ENCODE data around the gene TLX2. TPM values are rescaled to one million over a fixed set of nuclear protein-coding genes. Genes with fewer than 3 reads are reported as not detected.

Gene TLX2
- total and polyA plus RNA-seq, 2 of the 8 experiments (the other 6 are each of a cell fraction or from before 2014, with no cell fraction given), result 0.06 to 0.17 TPM

DNA sequence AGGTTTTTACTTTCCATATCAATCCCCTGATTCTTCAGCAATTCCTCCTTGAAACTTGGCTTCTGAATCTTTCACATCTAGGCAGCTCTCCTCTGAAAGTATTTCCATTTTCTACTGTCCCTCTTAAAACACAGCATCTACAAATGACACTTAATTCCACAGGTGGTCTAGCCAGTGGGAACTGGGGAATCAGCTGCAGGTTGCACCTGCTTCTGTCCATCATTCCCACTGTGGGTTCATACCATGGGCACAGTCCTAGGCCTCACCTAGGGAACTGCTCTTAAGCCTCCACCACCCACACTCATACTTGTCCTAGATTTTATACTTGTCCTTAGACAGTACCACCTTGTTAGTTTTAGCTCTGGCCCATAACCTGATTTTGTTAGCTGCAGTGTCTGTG is 37.3 kb downstream of the TLX2 start (continued):
- no peak for TF ChIP-seq TAF1 (IDR thresholded peaks at IDR 0.05; ENCODE audit: low read depth, low read length)
- no peak for TF ChIP-seq RFX5 (IDR thresholded peaks at IDR 0.05; ENCODE audit: borderline replicate concordance, low read depth, low read length)
- no peak for TF ChIP-seq RBBP5 (IDR thresholded peaks at IDR 0.05; ENCODE audit: borderline replicate concordance, low read depth, low read length)
- TF ChIP-seq EGR1 (IDR thresholded peaks at IDR 0.05; ENCODE audit: borderline replicate concordance, low read depth, low read length), result no peak
- TF ChIP-seq GTF2F1 (IDR thresholded peaks at IDR 0.05; ENCODE audit: borderline replicate concordance, low read depth, low read length), result no peak

Data from H1 (cell line).